ENCODE data around the gene HABP4.

HABP4 gene

DNA sequence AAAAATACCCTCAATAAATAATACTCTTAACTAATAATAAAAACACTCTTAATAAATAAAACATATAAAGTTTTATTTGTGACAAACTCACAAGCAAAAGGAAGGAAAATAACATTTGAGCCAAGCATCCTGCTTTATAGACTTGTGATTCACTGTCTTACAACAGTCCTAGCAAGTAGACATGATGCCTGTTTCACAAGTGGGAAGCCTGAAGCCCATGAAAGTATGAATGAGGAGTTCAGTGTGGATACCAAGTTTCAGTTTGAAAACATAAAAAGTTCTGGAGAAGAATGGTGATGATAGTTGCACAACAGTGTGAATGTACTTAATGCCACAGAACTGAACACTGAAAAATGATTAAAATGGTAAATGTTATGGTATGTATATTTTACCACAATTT, 10.9 kb downstream of the HABP4 start:
- in situ Hi-C loops (cut with HindIII; ENCODE audit: low pct_ligation_motif_present, low pct_unique_long_range_greater_than_20kb, low sequenced_read_pairs): no loop called here
- no peak for DNase-seq

DNA sequence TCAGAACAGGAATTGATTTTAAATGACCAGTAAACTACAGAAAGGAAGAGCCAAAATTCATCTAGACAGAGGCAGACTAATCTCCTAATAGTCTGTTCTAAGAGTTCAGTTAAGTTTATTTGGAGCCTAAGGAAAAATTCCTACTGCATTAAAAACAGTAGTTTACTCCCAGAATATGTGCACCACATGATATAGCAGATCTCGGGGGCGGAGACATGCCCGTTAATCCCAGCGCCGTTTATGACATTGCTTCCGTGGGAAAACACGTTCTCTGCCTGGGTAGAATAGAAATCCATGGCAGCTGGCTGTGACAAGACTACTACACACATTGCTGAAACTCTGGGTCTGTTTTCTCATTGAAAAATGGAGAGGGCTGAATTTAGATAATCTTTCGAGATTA, 11.4 kb downstream of the HABP4 start:
- DNase-seq: no peak
- in situ Hi-C loops (cut with HindIII; ENCODE audit: low pct_ligation_motif_present, low pct_unique_long_range_greater_than_20kb, low sequenced_read_pairs): no loop called here

DNA sequence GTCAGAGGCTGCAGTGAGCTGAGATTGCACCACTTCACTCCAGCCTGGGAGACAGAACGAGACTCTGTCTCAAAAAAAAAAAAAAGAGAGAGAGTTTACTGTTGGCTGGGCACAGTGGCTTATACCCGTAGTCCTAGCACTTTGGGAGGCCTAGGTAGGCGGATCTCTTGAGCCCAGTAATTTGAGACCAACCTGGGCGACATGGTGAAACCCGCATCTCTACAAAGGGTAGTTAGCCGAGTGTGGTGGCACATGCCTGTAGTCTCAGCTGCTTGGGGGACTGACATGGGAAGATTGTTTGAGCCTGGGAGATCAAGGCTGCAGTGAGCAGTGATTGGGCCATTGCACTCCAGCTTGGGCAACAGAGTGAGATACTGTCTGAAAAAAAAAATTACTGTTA, 12.6 kb downstream of the HABP4 start:
- in situ Hi-C loops (cut with HindIII; ENCODE audit: low pct_ligation_motif_present, low pct_unique_long_range_greater_than_20kb, low sequenced_read_pairs): no loop called here

DNA sequence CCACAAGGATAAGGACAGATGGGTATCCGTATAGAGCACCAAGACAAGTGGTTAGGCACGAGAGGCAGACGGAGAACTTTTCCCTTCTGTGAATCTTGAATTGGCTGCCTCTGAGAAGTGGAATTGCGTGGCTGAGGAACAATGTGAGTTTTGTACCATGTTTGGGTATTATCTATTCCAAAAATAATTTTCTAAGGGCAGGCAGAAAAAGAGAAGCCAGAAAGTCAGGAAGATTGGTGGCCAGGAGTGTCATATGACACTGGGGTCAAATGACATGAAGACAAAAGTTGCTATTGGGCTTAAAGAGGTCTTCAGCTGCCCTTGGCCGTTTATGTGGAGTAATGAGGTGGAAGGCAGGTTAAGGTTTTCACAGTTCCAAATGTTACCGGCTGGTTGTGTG, 14.5 kb downstream of the HABP4 start:
- in situ Hi-C loops (cut with HindIII; ENCODE audit: low pct_ligation_motif_present, low pct_unique_long_range_greater_than_20kb, low sequenced_read_pairs): no loop called here
- no peak for DNase-seq

More for the DNA sequence above, 12.6 kb downstream of the HABP4 start:
- DNase-seq: no peak

DNA sequence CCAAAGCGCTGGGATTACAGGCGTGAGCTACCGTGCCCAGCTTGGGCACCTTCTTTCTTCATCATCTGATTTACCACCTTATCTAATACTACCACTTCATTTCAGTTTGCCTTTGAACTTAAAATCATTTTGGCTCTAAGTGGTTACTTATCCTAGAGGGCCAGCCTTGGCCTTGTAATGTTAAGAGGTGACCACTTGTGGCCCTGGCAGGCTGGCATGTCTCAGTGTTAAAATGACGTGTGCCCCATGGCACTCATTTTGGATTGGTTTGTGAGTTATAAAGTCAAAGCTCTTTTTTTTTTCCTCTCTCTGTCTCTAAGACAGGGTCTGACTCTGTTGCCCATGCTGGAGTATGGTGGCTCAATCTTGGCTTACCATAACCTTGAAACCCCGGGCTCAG, 17.8 kb downstream of the HABP4 start:
- no peak for DNase-seq
- in situ Hi-C loops (cut with HindIII; ENCODE audit: low pct_ligation_motif_present, low pct_unique_long_range_greater_than_20kb, low sequenced_read_pairs): no loop called here

DNA sequence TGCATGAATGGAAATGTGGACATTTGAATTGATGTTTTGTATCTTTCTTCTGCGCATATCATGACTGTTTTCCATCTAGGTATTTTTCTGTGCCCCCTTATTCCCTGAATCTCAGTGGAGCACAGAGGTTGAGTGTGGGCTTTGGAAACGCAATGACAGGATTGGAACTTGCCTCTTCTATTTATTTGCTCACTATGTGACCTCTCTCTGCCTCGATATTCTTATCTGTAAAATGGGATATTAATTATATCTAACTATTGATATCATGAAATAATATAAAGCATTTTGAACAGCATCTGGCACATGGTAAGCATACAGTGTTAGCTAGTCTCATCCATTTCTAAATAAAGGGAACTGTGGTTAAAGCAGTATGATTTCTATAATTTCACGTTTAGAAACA, 26.0 kb downstream of the HABP4 start:
- DNase-seq: no peak
- in situ Hi-C loops (cut with HindIII; ENCODE audit: low pct_ligation_motif_present, low pct_unique_long_range_greater_than_20kb, low sequenced_read_pairs): no loop called here

DNA sequence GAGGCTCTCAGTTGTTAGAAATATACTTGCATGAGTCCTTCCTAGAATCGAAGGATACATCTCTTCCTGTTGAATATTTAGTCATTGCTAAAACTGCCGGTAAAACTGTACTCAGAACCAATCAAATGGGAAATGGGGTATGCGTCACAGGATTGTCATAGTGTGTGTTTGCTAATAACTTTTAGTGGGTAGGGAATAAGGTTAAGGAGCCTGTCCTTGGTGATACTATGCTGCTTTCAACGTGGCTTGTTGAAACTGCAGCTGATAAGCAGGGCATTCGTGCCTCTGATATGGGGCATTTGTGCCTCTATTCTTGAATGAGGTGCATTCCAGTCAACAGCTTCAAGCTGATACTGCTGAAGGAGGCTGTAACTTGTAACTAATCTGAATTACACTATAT, 26.6 kb downstream of the HABP4 start:
- no peak for DNase-seq
- in situ Hi-C loops (cut with HindIII; ENCODE audit: low pct_ligation_motif_present, low pct_unique_long_range_greater_than_20kb, low sequenced_read_pairs): no loop called here

DNA sequence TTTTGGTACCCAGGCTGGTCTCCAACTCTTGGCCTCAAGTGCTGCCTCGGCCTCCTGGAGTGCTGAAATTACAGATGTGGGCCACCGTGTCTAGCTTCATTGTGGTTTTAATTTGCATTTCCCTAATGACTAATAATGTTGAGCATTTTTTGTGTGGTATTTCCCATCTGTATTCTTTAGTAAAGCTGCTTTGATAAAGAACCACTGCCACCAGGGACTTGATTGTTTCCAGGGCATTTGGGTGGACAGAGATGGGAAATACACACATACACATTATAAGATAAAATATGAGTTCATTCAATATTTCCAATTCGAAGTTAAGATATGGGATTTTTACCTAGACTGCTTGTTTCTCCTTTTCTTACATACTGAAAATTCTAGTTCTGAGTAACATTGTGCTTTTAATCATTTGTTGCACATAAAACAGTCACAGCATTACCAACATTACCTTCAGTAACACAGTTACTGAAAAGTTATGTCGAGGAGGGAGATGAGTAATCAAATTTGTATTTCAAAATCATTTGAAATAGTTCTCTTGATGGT, 28.9 kb downstream of the HABP4 start:
- no peak for DNase-seq
- in situ Hi-C loops (cut with HindIII; ENCODE audit: low pct_ligation_motif_present, low pct_unique_long_range_greater_than_20kb, low sequenced_read_pairs): no loop called here

DNA sequence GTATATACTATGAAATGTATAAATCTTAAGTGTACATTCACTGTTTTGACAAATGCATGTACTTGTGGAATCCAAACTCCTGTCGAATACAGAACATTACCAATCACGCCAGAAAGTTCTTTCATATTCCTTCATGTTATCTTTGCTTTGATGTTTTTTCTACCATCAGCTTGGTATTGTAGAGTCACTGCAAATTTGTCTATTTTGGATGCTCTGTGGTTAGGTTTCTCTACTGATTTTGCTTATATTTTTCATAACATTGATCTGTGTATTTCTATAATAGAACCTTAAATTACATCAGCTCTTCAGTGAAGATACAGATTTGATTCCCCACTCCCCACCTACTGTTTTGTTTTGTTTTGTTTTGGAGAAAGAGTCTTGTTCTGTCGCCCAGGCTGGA, 30.8 kb downstream of the HABP4 start:
- DNase-seq: no peak
- in situ Hi-C loops (cut with HindIII; ENCODE audit: low pct_ligation_motif_present, low pct_unique_long_range_greater_than_20kb, low sequenced_read_pairs): no loop called here

DNA sequence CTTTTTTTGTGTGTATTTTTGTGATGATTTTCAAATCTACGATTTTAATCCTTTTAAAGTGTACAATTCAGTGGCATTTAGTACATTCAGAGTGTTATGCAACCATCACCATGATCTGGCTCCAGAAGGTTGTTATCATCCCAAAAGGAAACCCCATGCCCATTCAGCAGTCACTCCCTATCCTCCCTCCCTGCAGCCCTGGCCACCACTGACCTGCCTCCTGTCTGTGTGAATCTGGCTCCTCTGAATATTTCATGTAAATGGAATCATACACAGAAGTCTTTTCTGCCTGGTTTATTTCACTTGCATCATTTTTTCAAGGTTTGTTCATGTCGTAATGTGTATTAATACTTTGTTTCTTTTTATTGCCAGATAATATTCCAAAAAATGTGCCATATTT, 32.5 kb downstream of the HABP4 start:
- no peak for DNase-seq
- in situ Hi-C loops (cut with HindIII; ENCODE audit: low pct_ligation_motif_present, low pct_unique_long_range_greater_than_20kb, low sequenced_read_pairs): no loop called here

DNA sequence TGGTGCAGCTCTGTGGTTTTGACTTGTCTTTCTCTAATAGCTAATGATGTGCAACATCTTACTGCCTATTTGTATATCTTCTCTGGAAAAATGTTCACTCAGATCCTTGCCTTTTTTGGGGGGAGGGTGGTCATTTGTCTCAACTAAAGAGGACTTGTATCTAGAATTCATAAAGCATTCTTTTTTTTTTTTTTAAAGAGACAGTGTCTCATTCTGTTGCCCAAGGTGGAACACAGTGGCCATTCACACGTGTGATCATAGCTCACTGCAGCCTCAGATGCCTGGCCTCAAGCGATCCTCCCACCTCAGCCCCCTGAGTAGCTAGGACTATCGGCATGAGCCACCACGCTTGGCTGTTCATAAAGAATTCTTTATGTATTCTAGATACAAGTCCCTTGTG, 33.2 kb downstream of the HABP4 start:
- no peak for DNase-seq
- in situ Hi-C loops (cut with HindIII; ENCODE audit: low pct_ligation_motif_present, low pct_unique_long_range_greater_than_20kb, low sequenced_read_pairs): no loop called here

DNA sequence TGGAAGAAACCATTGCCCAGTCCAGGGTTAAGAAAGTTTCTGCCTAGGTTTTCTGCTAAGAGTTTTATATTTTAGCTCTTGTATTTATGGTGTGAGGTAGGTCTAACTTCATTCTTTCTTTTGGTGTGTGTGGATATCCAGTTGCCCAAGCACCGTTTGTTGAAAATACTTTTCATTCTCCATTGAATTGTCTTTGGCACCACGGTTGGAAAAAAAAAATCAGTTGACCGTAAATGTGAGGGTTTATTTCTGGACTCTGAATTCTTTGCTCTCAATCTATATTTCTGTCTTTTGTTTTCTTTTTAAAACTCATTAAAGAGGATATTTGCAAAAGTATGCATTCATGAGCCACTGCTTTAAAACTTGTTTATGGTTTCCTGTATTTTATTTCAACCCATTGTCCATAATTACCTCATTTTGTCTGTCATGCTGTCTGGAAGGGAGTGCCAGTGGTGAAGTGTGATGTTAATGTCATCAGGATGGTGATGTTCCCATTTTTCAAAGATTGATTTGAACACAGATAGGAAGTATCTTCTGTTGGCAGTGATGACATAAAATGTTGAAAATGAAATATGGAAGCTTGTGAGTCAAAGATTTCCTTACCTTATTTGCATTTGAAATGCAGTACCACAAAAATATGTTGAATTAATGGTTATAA, 33.9 kb downstream of the HABP4 start:
- in situ Hi-C loops (cut with HindIII; ENCODE audit: low pct_ligation_motif_present, low pct_unique_long_range_greater_than_20kb, low sequenced_read_pairs): no loop called here
- DNase-seq: no peak

DNA sequence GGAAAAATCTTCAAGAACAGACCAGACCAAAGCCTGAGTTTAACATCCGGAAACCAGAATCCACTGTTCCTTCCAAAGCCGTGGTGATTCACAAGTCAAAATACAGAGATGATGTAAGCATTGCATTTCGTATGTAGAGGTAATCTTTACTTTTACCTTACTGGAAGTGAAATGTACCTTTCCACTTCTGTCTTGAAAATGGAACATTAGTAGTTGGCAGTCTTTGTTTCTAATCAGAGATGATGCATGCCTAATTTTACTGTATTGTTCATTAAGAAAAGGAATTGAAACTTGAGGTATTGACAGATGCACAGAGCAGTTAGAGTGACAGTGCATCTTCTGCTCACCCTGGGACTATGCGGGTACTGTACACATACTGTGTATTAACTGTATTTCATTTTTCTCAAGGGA, 34.6 kb downstream of the HABP4 start:
- no peak for DNase-seq
- in situ Hi-C loops (cut with HindIII; ENCODE audit: low pct_ligation_motif_present, low pct_unique_long_range_greater_than_20kb, low sequenced_read_pairs): no loop called here

DNA sequence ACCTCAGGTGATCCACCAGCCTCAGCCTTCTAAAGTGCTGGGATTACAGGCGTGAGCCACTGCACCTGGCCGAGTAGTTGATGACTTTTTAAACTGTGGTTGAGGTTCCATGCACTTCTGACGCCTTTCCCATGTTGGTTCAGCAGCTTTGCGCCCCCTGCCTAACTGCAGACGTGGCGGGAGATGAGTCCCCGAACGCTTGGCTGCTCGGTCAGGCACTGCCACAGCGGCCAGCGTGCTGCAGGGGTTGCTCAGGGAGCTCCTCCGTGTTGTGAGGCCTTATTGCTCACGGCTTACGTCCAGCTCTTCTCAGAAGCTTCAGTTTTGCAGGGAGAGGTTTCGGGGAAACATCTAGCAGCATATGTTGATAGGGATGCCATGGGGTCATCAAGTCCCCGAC, 35.3 kb downstream of the HABP4 start:
- no peak for DNase-seq
- in situ Hi-C loops (cut with HindIII; ENCODE audit: low pct_ligation_motif_present, low pct_unique_long_range_greater_than_20kb, low sequenced_read_pairs): no loop called here

DNA sequence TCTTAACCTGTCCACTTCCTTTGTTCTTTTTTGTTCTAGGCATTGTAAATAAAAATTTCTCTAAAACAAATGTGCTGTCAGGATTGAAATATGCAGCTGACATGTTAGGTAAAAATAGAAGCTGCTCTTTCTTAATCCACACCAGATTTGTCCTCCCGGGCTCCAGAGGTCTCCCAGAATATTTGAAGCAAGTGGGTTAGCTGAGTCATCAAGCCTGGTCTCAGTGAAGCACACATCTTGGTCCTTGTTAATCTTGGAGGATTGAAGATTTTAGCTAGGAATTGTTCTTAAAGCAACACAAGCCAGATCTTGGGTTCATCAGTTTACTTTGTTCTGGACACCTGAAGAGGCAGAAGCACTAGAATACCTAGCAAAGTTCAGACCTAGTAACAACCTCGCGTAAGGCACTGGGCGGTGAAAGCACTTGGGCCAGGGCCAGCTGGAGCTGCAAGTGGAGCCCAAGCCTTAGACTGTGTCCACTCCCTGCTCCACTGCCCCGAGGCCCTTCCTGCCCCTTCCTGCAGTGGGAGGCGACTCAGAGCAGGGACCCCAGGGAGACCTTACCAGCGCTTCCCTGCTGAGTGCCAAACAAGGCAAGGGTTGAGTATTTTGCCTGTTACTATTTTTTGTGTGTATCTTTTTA, 36.5 kb downstream of the HABP4 start:
- in situ Hi-C loops (cut with HindIII; ENCODE audit: low pct_ligation_motif_present, low pct_unique_long_range_greater_than_20kb, low sequenced_read_pairs): no loop called here
- DNase-seq: no peak

DNA sequence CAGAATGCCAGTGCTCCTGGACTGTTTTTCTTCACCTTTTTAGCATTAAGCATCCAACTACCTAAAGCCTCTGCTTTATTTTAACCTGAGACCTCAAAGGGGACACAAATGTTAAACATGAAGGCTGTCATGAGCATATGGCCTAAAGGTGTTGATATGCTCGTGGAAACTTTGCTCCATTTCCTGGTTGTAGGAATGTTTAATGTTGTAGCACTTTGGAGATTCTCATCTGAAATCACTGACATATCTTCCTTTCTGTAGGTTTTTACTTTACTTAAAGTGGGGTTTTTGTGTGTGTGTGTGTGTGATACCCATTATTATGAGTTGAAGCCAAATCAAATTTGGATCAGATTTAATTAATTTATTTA, 37.0 kb downstream of the HABP4 start:
- in situ Hi-C loops (cut with HindIII; ENCODE audit: low pct_ligation_motif_present, low pct_unique_long_range_greater_than_20kb, low sequenced_read_pairs): no loop called here
- no peak for DNase-seq

DNA sequence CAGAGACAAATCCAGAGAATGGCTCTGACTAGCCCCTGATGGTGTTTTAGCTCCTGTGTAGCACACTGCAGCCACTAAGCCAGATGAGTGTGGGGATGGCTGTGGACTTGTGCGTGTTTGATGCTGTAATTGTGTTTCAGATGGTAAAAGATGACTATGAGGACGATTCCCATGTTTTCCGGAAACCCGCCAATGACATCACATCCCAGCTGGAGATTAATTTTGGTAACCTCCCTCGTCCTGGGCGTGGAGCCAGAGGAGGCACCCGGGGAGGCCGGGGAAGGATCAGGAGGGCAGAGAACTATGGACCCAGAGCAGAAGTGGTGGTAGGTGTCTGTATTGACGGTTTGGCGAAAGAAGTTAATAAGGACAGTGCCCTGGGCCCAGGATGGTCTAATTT, 38.0 kb downstream of the HABP4 start:
- no peak for DNase-seq
- in situ Hi-C loops (cut with HindIII; ENCODE audit: low pct_ligation_motif_present, low pct_unique_long_range_greater_than_20kb, low sequenced_read_pairs): no loop called here

DNA sequence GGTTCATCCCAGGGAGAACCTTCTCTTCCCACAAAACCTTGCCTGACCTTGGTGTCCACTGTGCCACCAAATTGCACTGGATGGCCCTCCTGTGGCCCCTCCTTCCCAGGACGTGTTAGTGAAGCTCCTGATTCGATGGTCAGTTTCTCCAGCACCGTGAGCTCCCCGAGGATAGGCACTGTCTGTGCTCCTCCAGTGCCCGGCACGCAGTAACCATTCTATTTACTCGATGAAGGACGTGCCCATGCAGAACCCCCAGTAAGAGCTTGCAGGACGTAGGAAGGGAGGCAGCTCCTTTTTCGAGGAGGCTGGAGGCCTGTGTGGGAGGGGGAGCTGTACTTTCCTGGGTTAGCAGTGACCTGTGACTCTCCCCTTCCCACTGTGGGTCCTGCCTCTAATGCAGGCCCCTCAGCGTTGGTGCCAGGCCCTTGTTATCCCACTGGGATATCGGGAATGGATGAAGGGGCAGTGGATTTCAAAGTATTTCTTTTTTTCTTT, 39.6 kb downstream of the HABP4 start:
- DNase-seq: no peak

DNA sequence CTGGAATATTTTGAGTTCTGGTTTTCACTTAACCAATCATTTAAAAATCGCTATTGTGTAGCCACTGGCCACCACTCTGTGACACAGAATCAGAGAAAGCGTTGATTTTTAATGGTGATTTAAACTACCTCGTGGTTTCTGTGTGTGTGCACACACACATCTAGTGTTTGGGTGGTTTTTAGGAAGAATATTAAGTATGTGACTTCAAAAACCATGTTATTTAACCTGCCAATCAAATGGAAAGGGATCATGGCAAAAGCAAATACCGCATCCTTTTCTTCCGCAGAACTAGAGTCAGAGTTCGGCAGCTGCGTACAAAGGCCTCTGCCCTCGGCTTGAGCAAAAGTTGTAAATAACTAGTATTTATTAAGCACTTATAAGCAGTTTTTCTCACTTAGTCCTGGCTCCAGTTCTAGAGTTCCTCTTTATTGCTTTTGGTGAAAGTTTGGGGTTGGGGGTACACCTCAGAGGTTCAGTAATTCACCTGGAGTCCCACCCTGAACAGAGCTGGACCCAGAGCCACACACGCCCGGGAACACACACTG, 40.6 kb downstream of the HABP4 start:
- in situ Hi-C loops (cut with HindIII; ENCODE audit: low pct_ligation_motif_present, low pct_unique_long_range_greater_than_20kb, low sequenced_read_pairs): no loop called here

More for the DNA sequence above, 39.6 kb downstream of the HABP4 start:
- in situ Hi-C loops (cut with HindIII; ENCODE audit: low pct_ligation_motif_present, low pct_unique_long_range_greater_than_20kb, low sequenced_read_pairs): no loop called here

More for the DNA sequence above, 40.6 kb downstream of the HABP4 start:
- DNase-seq: no peak
